SK-N-MC (cell line): ENCODE results near the gene UGP2.

Source experiments
- DNase-seq: peaks from one replicate; pipeline ENCODE4 v3.0.0-alpha.2; 2011; ENCODE audit warnings: low read depth, low spot score
- H3K27ac ChIP-seq: fragments of 200-600 bp; sonication (generic); 2 replicates; pipeline ENCODE4 v1.5.1; 2016; ENCODE audit warnings: mixed run types
- H3K36me3 ChIP-seq: fragments of 200-600 bp; sonication (generic); 2 replicates; pipeline ENCODE4 v1.6.1; 2017; ENCODE audit warnings: antibody characterized with exemption, low read length, mixed read lengths; ENCODE audit not compliant: insufficient read depth
- H3K4me3 ChIP-seq: fragments of 200-600 bp; sonication (generic); 2 replicates; pipeline ENCODE4 v1.5.1; 2016
- H3K9ac ChIP-seq: fragments of 200-600 bp; sonication (generic); 2 replicates; pipeline ENCODE4 v1.8.0; 2017; ENCODE audit warnings: mixed run types, mixed read lengths; ENCODE audit not compliant: insufficient read length
- H3K9me3 ChIP-seq: fragments of 200-600 bp; sonication (generic); 2 replicates; pipeline ENCODE4 v1.6.1; 2017; ENCODE audit warnings: low read depth, mild to moderate bottlenecking, antibody characterized with exemption, low read length, moderate library complexity, mixed read lengths
- EZH2 ChIP-seq: fragments of 200-600 bp; sonication (generic); IDR thresholded peaks from one replicate; pipeline ENCODE4 v1.6.1; 2017; ENCODE audit warnings: antibody characterized with exemption
- FOXP2 ChIP-seq: optimal IDR thresholded peaks from 2 replicates; pipeline ENCODE3; 2011; ENCODE audit warnings: mild to moderate bottlenecking, moderate library complexity; ENCODE audit not compliant: insufficient read depth; ENCODE audit errors: extremely low read length, control extremely low read depth
- POLR2AphosphoS5 ChIP-seq: IDR thresholded peaks from 2 replicates; pipeline ENCODE4 v1.6.1; 2012; ENCODE audit warnings: mild to moderate bottlenecking, low read depth, low read length, borderline replicate concordance

UGP2 gene

GRCh38 chr2:63853527-63854310 is 12.0 kb downstream of the UGP2 start:
- Histone ChIP-seq H3K9me3 (no peaks in the 10 kb centered on the region), H3K9ac (no peak overlapping the region), H3K36me3 (peaks cover 32% of the 10 kb centered on the region), H3K4me3 (no peak overlapping the region), H3K27ac (0 out of 2 replicates have a peak overlapping the region, but pooled peaks have one; percentile 25)
- DNase-seq = no peak
- TF ChIP-seq FOXP2 (no peak), POLR2AphosphoS5 (no peak), EZH2 (no peak)

- DNase-seq = no peak
- Histone ChIP-seq H3K9me3 (no peaks in the 10 kb centered on the region), H3K9ac (no peak overlapping the region), H3K27ac (no peak overlapping the region), H3K4me3 (no peak overlapping the region), H3K36me3 (peaks cover 46% of the 10 kb centered on the region)
- TF ChIP-seq FOXP2 (no peak), POLR2AphosphoS5 (no peak), EZH2 (no peak)
These were observed 14.0 kb downstream of the UGP2 start for GRCh38 chr2:63855418-63856302.

DNA sequence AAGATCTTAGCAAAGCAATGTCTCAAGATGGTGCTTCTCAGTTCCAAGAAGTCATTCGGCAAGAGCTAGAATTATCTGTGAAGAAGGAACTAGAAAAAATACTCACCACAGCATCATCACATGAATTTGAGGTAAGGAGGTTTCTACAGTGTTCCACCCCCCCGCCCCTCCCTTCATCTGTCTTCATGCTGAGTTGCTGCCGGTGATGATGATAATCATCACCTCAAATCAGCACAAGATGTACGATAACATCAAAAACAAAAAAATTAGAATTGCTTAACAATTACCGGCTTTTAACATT is 14.6 kb downstream of the UGP2 start:
- no peaks in the 10 kb centered on the region for H3K9me3 ChIP-seq
- H3K27ac ChIP-seq = no peak overlapping the region
- H3K36me3 ChIP-seq = peaks cover 47% of the 10 kb centered on the region
- no peak overlapping the region for H3K4me3 ChIP-seq
- no peak for DNase-seq
- TF ChIP-seq FOXP2 = no peak
- no peak for TF ChIP-seq POLR2AphosphoS5
- no peak for TF ChIP-seq EZH2
- no peak overlapping the region for H3K9ac ChIP-seq

- Histone ChIP-seq H3K9me3 (no peaks in the 10 kb centered on the region), H3K9ac (no peak overlapping the region), H3K27ac (no peak overlapping the region), H3K4me3 (no peak overlapping the region), H3K36me3 (peaks cover 67% of the 10 kb centered on the region)
- no peak for TF ChIP-seq EZH2
- TF ChIP-seq POLR2AphosphoS5 = no peak
- DNase-seq = no peak
These were observed 16.6 kb downstream of the UGP2 start for GRCh38 chr2:63858291-63858690.

- no peak for TF ChIP-seq EZH2
- no peak for TF ChIP-seq FOXP2
- no peak for TF ChIP-seq POLR2AphosphoS5
- DNase-seq = no peak
- H3K9ac ChIP-seq = no peak overlapping the region
- no peak overlapping the region for H3K4me3 ChIP-seq
- H3K36me3 ChIP-seq = peaks cover 73% of the 10 kb centered on the region
- H3K9me3 ChIP-seq = no peaks in the 10 kb centered on the region
- H3K27ac ChIP-seq = no peak overlapping the region
These were observed 19.6 kb downstream of the UGP2 start for GRCh38 chr2:63861220-63861822.

- H3K36me3 ChIP-seq = peaks cover 62% of the 10 kb centered on the region
- no peak for DNase-seq
- H3K9ac ChIP-seq = no peak overlapping the region
- no peak overlapping the region for H3K4me3 ChIP-seq
- TF ChIP-seq FOXP2 = no peak
- no peak for TF ChIP-seq POLR2AphosphoS5
- TF ChIP-seq EZH2 = no peak
- no peaks in the 10 kb centered on the region for H3K9me3 ChIP-seq
- H3K27ac ChIP-seq = no peak overlapping the region
These were observed 21.1 kb downstream of the UGP2 start for GRCh38 chr2:63862806-63863205.

- H3K9me3 ChIP-seq = no peaks in the 10 kb centered on the region
- DNase-seq = no peak
- no peak overlapping the region for H3K27ac ChIP-seq
- peaks cover 56% of the 10 kb centered on the region for H3K36me3 ChIP-seq
- H3K9ac ChIP-seq = no peak overlapping the region
- TF ChIP-seq POLR2AphosphoS5 (no peak), FOXP2 (no peak), EZH2 (no peak)
- no peak overlapping the region for H3K4me3 ChIP-seq
These were observed 22.0 kb downstream of the UGP2 start for GRCh38 chr2:63863707-63864106.

DNA sequence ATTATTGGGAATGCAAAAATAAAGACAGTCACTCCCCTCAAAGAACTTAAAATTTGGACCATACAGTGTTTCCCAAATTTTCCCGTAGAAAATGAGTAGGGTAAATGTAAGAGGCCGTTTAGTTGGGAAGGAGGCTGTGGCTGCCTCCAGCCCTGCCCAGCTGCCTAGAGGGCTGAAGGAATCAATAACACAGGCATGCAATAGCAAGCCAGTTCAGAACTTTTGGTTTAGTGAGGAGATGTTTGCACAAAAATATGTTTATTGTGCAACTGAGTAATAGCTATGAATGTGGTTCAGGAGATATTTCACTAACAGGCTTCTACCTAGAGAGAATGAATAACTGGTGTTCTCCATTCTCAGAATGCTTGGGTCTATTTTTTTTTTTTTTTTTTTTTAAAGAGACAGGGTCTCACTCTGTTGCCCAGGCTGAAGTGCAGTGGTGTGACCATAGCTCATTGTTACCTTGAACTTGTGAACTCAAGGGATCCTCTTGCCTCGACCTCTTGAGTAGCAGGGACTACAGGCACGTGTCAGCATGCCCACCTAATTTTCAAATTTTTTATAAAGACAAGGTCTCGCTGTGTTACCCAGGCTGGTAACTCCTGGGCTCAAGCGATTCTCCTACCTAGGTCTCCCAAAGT is 23.6 kb downstream of the UGP2 start:
- Histone ChIP-seq H3K9ac (no peak overlapping the region), H3K4me3 (no peak overlapping the region), H3K9me3 (no peaks in the 10 kb centered on the region), H3K27ac (no peak overlapping the region), H3K36me3 (peaks cover 42% of the 10 kb centered on the region)
- no peak for DNase-seq
- TF ChIP-seq FOXP2 = no peak
- TF ChIP-seq POLR2AphosphoS5 = no peak
- no peak for TF ChIP-seq EZH2
